OCI-LY3 (cell line): ENCODE measurements around the gene FBXO11.

Experiments
- CTCF ChIP-seq: fragments of 200-600, 300-600 bp; sonication (generic); IDR thresholded peaks from 2 replicates; pipeline ENCODE4 v1.5.1; 2014; ENCODE audit warnings: antibody characterized with exemption, low read length, low read depth
- EZH2phosphoT487 ChIP-seq: fragments of 200-600 bp; shearing (Covaris generic); IDR thresholded peaks from 2 replicates; pipeline ENCODE4 v1.6.1; 2018; ENCODE audit warnings: antibody characterized with exemption, mixed run types, low read depth

GRCh38 chr2:47905386-47906156 is 727 bp downstream of the FBXO11 start:
- TF ChIP-seq CTCF, result no peak
- no peak for TF ChIP-seq EZH2phosphoT487
